H1 (cell line): Measurements from ENCODE around the gene TPD52L1. TPM values are rescaled to one million over a fixed set of nuclear protein-coding genes. Genes with fewer than 3 reads are reported as not detected.

Source experiments
- CTCF ChIA-PET: fragments of 300-600 bp; sonication (Branson Sonifier 250); formaldehyde crosslinking; loops from one replicate; lab custom pipeline; 2021; ENCODE audit not compliant: partially characterized antibody; lab: Charles Lee
- POLR2A ChIA-PET: fragments of 300-600 bp; sonication (Branson Sonifier 250); formaldehyde crosslinking; loops from one replicate; lab custom pipeline; 2021; ENCODE audit warnings: inconsistent platforms; ENCODE audit not compliant: partially characterized antibody; lab: Charles Lee
- DNase-seq, 2 experiments: peaks; one replicate each; pipeline versions ENCODE4 v3.0.0 to v3.0.0-alpha.2; 2010 to 2022; ENCODE audit warnings: low spot score in 2 of 2, low read depth in 1 of 2, mixed read lengths in 1 of 2
- FAIRE-seq: peaks from 2 replicates; lab custom pipeline; 2011; peaks lifted over from hg19 to GRCh38; lab: Jason Lieb, UNC
- H2AFZ ChIP-seq: 2 replicates; pipeline ENCODE4 v1.8.1; 2012; ENCODE audit warnings: low read length, inconsistent platforms
- H2AK5ac ChIP-seq: 2 replicates; pipeline ENCODE4 v1.6.1; 2013; ENCODE audit warnings: low read depth, low read length
- H2BK120ac ChIP-seq: replicated peaks from 2 replicates; pipeline ENCODE3; 2013; ENCODE audit warnings: low read depth, low read length, inconsistent platforms
- H2BK12ac ChIP-seq: 2 replicates; pipeline ENCODE4 v1.6.1; 2013; ENCODE audit warnings: low read depth, low read length
- H2BK15ac ChIP-seq: 2 replicates; pipeline ENCODE4 v1.6.1; 2013; ENCODE audit warnings: low read length
- H2BK20ac ChIP-seq: 2 replicates; pipeline ENCODE4 v1.6.1; 2013; ENCODE audit warnings: low read length
- H2BK5ac ChIP-seq: 2 replicates; pipeline ENCODE4 v1.6.1; 2013; ENCODE audit warnings: low read depth, low read length
- H3K14ac ChIP-seq: 2 replicates; pipeline ENCODE4 v1.6.1; 2013; ENCODE audit warnings: inconsistent platforms; ENCODE audit not compliant: insufficient read length
- H3K18ac ChIP-seq: 2 replicates; pipeline ENCODE4 v1.6.1; 2013; ENCODE audit warnings: low read length; ENCODE audit errors: extremely low read depth
- H3K23ac ChIP-seq: 2 replicates; pipeline ENCODE4 v1.6.1; 2013; ENCODE audit warnings: inconsistent platforms; ENCODE audit not compliant: insufficient read length
- H3K23me2 ChIP-seq: 2 replicates; pipeline ENCODE4 v1.6.1; 2013; ENCODE audit warnings: low read depth, low read length
- H3K27ac ChIP-seq: 2 replicates; pipeline ENCODE4 v1.6.1; 2011; ENCODE audit warnings: low read depth, low read length, inconsistent platforms
- H3K27me3 ChIP-seq, 4 experiments: replicated peaks in 1 of 4; 1 replicate in 1 of 4; 2 replicates in 3 of 4; pipeline versions ENCODE4 v1.6.1 to v1.8.1; 2011 to 2013; ENCODE audit warnings: low read length in 3 of 4, mild to moderate bottlenecking in 3 of 4, inconsistent platforms in 2 of 4, mixed read lengths in 2 of 4, moderate library complexity in 1 of 4; ENCODE audit not compliant: control insufficient read depth in 3 of 4, insufficient read depth in 3 of 4; ENCODE audit errors: extremely low read depth in 1 of 4
- H3K36me3 ChIP-seq, 4 experiments: 2 replicates each; pipeline versions ENCODE4 v1.6.1 to v1.8.1; 2011 to 2013; ENCODE audit warnings: mild to moderate bottlenecking in 4 of 4, low read length in 3 of 4, moderate library complexity in 2 of 4, control low read depth in 1 of 4, inconsistent platforms in 1 of 4; ENCODE audit not compliant: insufficient read depth in 4 of 4, control insufficient read depth in 2 of 4
- H3K4ac ChIP-seq: replicated peaks from 2 replicates; pipeline ENCODE3; 2013; ENCODE audit warnings: low read length, low read depth, mixed read lengths, inconsistent platforms; ENCODE audit not compliant: insufficient read length
- H3K4me1 ChIP-seq, 4 experiments: replicated peaks in 1 of 4; 1 replicate in 1 of 4; 2 replicates in 3 of 4; pipeline versions ENCODE4 v1.6.1 to v1.8.1; 2011 to 2013; ENCODE audit warnings: low read length in 3 of 4, inconsistent platforms in 2 of 4, mixed read lengths in 1 of 4; ENCODE audit not compliant: insufficient read depth in 4 of 4, control insufficient read depth in 3 of 4
- H3K4me2 ChIP-seq, 2 experiments: 2 replicates each; pipeline versions ENCODE4 v1.6.1 to v1.8.1; 2011 to 2013; ENCODE audit warnings: low read depth in 2 of 2, low read length in 2 of 2, control low read depth in 1 of 2, inconsistent platforms in 1 of 2, mild to moderate bottlenecking in 1 of 2; ENCODE audit not compliant: insufficient read depth in 1 of 2
- H3K4me3 ChIP-seq, 4 experiments: fragments of 200-600, 300-600 bp in 1 of 4; sonication (generic), shearing (Covaris generic), sonication (Bioruptor Twin) in 1 of 4; 2 replicates each; pipeline versions ENCODE4 v1.5.1 to v1.8.1; 2011 to 2016; ENCODE audit warnings: low read length in 4 of 4, low read depth in 3 of 4, control low read depth in 2 of 4, inconsistent platforms in 2 of 4, mild to moderate bottlenecking in 2 of 4, mixed read lengths in 1 of 4, moderate library complexity in 1 of 4; ENCODE audit not compliant: insufficient read depth in 2 of 4; ENCODE audit errors: extremely low read depth in 1 of 4
- H3K56ac ChIP-seq: replicated peaks from 2 replicates; pipeline ENCODE3; 2013; ENCODE audit warnings: low read depth, mild to moderate bottlenecking, mixed read lengths, low read length, inconsistent platforms; ENCODE audit not compliant: insufficient read length
- H3K79me1 ChIP-seq: 2 replicates; pipeline ENCODE4 v1.6.1; 2013; ENCODE audit warnings: low read depth, low read length, control low read depth
- H3K79me2 ChIP-seq, 2 experiments: 2 replicates each; pipeline versions ENCODE4 v1.6.1 to v1.8.1; 2012 to 2013; ENCODE audit warnings: low read length in 2 of 2, mild to moderate bottlenecking in 2 of 2, inconsistent platforms in 1 of 2; ENCODE audit not compliant: insufficient read depth in 2 of 2, control insufficient read depth in 1 of 2
- H3K9ac ChIP-seq, 4 experiments: replicated peaks in 1 of 4; 1 replicate in 1 of 4; 2 replicates in 3 of 4; pipeline versions ENCODE4 v1.6.1 to v1.8.1; 2011 to 2013; ENCODE audit warnings: low read depth in 3 of 4, low read length in 3 of 4, control low read depth in 2 of 4, mild to moderate bottlenecking in 2 of 4, moderate library complexity in 2 of 4, inconsistent platforms in 1 of 4; ENCODE audit errors: extremely low read depth in 1 of 4
- H3K9me3 ChIP-seq, 2 experiments: 2 replicates each; pipeline versions ENCODE4 v1.6.1 to v1.8.1; 2012 to 2013; ENCODE audit warnings: mild to moderate bottlenecking in 2 of 2, moderate library complexity in 2 of 2, control low read depth in 1 of 2, inconsistent platforms in 1 of 2, low read depth in 1 of 2, low read length in 1 of 2, mixed read lengths in 1 of 2; ENCODE audit not compliant: insufficient read depth in 2 of 2
- H4K20me1 ChIP-seq, 2 experiments: replicated peaks in 1 of 2; 2 replicates each; pipeline versions ENCODE3 to v1.8.1; 2011 to 2013; ENCODE audit warnings: inconsistent platforms in 2 of 2, low read length in 2 of 2, mild to moderate bottlenecking in 1 of 2; ENCODE audit not compliant: insufficient read depth in 2 of 2, control insufficient read depth in 1 of 2
- H4K5ac ChIP-seq: 2 replicates; pipeline ENCODE4 v1.6.1; 2013; ENCODE audit warnings: low read length, low read depth, mixed read lengths, inconsistent platforms; ENCODE audit not compliant: insufficient read length
- H4K8ac ChIP-seq: 2 replicates; pipeline ENCODE4 v1.8.0; 2013; ENCODE audit warnings: mild to moderate bottlenecking, moderate library complexity, low read length, inconsistent platforms; ENCODE audit not compliant: insufficient read depth; ENCODE audit errors: extremely low read depth
- H4K91ac ChIP-seq: replicated peaks from 2 replicates; pipeline ENCODE3; 2013; ENCODE audit warnings: low read length, mixed read lengths, inconsistent platforms; ENCODE audit not compliant: insufficient read length
- CREB1 ChIP-seq: IDR thresholded peaks from 2 replicates; pipeline ENCODE4 v1.6.1; 2012; ENCODE audit warnings: inconsistent platforms
- KDM4A ChIP-seq: IDR thresholded peaks from one replicate; pipeline ENCODE4 v1.7.1; 2012; ENCODE audit warnings: low read depth, mild to moderate bottlenecking, moderate library complexity, low read length, inconsistent platforms; ENCODE audit not compliant: severe bottlenecking
- RFX5 ChIP-seq: IDR thresholded peaks from 2 replicates; pipeline ENCODE4 v1.6.1; 2011; ENCODE audit warnings: low read depth, low read length, improper control_type of control experiment, borderline replicate concordance
- WGBS, 2 experiments: shearing (Covaris generic) in 1 of 2; methylation state at CpG; one replicate each; pipeline versions ENCODE4 v1.1.6 to v1.1.7; 2013 to 2015; ENCODE audit warnings: low lambda C conversion rate in 2 of 2, mixed read lengths in 2 of 2, inconsistent platforms in 1 of 2, low coverage in 1 of 2, missing lambda C conversion rate in 1 of 2; ENCODE audit not compliant: insufficient replicate concordance in 2 of 2, insufficient coverage in 1 of 2, insufficient read length in 1 of 2; ENCODE audit errors: extremely low coverage in 1 of 2, missing lambda C conversion rate in 1 of 2; 5-methylcytosine and 5-hydroxymethylcytosine counted together
- polyA plus RNA-seq, 7 experiments: library from polyadenylated mRNA; depleted of rRNA in 3 of 7; stranded (reverse) in 5 of 7; unstranded in 2 of 7; fragments of >200 nt in 5 of 7; fragments of 200-250 nt in 2 of 7; gene quantifications; 1 replicate in 5 of 7; 2 replicates in 1 of 7; 4 replicates in 1 of 7; pipeline versions ENCODE4 v1.2.1 to v1.2.3, GENCODE V29; 2011 to 2013; ENCODE audit warnings: missing spikeins in 2 of 7, mixed read lengths in 2 of 7
- total RNA-seq: library from RNA; stranded (reverse); fragmentation: NEBNext Ultra II Directional; extraction: Animal tissue kit (Norgen Biotek cat#: 25700); gene quantifications from 2 replicates; pipeline ENCODE4 v1.2.1, GENCODE V29; 2021

The TPD52L1 gene
- total and polyA plus RNA-seq, 2 of the 8 experiments (the other 6 are each of a cell fraction or from before 2014, with no cell fraction given): 7.4 to 14.2 TPM

DNA sequence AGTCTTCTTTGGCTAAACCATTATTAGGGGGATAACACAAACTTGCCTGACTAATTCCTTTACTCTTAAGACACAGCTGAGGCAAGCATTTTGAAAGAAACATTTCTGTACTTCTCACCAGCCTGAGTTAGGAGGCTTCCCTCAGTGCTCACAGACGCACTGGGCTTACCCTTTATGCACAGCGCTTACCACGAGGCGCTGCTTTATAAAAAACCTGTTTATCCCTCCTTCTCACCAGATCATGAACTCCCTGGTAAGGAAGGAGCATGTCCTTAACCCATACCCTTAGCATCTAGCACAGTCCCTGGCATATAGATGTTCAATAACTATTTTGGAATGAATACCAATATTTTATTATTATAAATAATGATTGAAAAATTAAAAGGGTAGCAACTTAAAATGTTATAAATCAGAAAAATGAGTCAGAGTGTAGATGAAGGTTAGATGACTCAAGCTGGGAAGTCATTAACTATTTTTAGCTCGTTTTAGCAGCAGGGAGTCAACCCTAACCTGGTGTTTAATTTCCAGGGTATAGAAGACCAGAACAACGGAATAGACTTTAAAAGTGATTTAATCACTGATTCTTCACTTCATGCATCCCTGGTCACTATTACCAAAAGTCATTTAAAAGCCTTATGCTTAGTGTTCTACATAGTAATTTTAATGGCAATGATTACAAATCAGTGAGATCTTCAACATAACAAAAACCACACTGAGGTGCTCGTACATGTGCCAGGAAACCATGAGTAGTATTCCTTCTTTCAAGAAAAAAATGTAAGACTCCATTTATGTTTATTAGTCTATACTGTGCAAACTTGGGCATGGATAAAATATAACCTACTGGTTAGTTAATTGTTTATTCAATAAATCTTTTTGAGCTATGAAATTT, 4.1 kb upstream of the TPD52L1 start:
- Histone ChIP-seq H3K79me1 (no peaks in the 10 kb centered on the region), H3K4me3 (no peak overlapping the region), H3K14ac (no peak overlapping the region), H3K56ac (no peak overlapping the region), H4K8ac (no peak overlapping the region), H3K36me3 (no peaks in the 10 kb centered on the region), H3K9ac (no peak overlapping the region), H2AFZ (no peak overlapping the region), H4K20me1 (no peaks in the 10 kb centered on the region), H3K4me2 (no peak overlapping the region), H3K4me1 (peaks cover 0 to 3% (median 0%) of the 10 kb centered on the region in 4 experiments; a peak in 2 of 7 replicates), H4K91ac (no peak overlapping the region), H2BK5ac (no peak overlapping the region), H2BK20ac (no peak overlapping the region), H3K27me3 (peaks cover 0 to 13% (median 9%) of the 10 kb centered on the region in 4 experiments; a peak in 5 of 7 replicates), H2BK12ac (no peak overlapping the region), H3K27ac (no peak overlapping the region), H4K5ac (no peak overlapping the region), H3K23ac (no peak overlapping the region), H2AK5ac (no peak overlapping the region), H3K18ac (no peak overlapping the region), H3K9me3 (no peaks in the 10 kb centered on the region), H2BK120ac (no peak overlapping the region), H3K23me2 (peaks cover 8% of the 10 kb centered on the region; the same call in 1 of the 2 replicates), H3K4ac (no peak overlapping the region), H2BK15ac (no peak overlapping the region), H3K79me2 (no peaks in the 10 kb centered on the region)
- WGBS, 2 experiments: 91% methylated on average over 7 of the region's 7 CpGs; no CpG with 5 or more reads in 1 of the 2 experiments
- ChIA-PET POLR2A (interaction anchor here (0.6 kb wide), 1 partner anchor 60 kb away, joined by 3 read pairs; no protein-coding TSS in a partner anchor), CTCF (interaction anchor here (0.6 to 1.5 kb wide), 5 partner anchors 12 to 278 kb away, joined by 3 to 4 read pairs (median 3); no protein-coding TSS in a partner anchor)
- no peak for DNase-seq
- no peak for FAIRE-seq
- no peak for TF ChIP-seq KDM4A
- TF ChIP-seq CREB1: no peak
- TF ChIP-seq RFX5: no peak
